ENCODE measurements around the gene UBL5.

- TF ChIP-seq CTCF (IDR thresholded peaks at IDR 0.05): no peak
- no peak for TF ChIP-seq POLR2A (IDR thresholded peaks at IDR 0.05)
- TF ChIP-seq POLR2AphosphoS5 (IDR thresholded peaks at IDR 0.05): no peak
Measured at GRCh38 chr19:9863759-9864158, 36.0 kb downstream of the UBL5 start.

Data from sigmoid colon (tissue), 4 donors.